ENCODE results near the gene ZNF276. TPM values are rescaled to one million over a fixed set of nuclear protein-coding genes. Genes with fewer than 3 reads are reported as not detected.

Gene ZNF276
- total RNA-seq, 4 donors from 2014 or later, result 16.7 to 45.8 (median 18.2) TPM

- WGBS, 2 donors (ENCODE audit: low coverage in 1 of 2), result no CpG with 5 or more reads among the region's 1 CpG
Observed at GRCh38 chr16:89685916-89686315, 35.4 kb upstream of the ZNF276 start.

GRCh38 chr16:89686520-89687091 lies 34.7 kb upstream of the ZNF276 start, which contains the start of gene CDK10:
Gene CDK10, plus strand, starts transcription at chr16:89686689. Its CDS starts 22 bp downstream, at chr16:89686711.
- Histone ChIP-seq H3K27me3 (no peaks in the 10 kb centered on the region), H3K36me3 (peaks cover 0 to 16% of the 10 kb centered on the region in 2 donors), H3K9me3 (no peaks in the 10 kb centered on the region), H3K27ac (peak within 1 kb of the TSS; percentile 19 to 92 (median 91)), H3K4me3 (peak within 1 kb of the TSS; percentile 69 to 90), H3K4me1 (peaks cover 3 to 23% (median 8%) of the 10 kb centered on the region in 3 donors)
- TF ChIP-seq CTCF (IDR thresholded peaks at IDR 0.05) (peak in 1 of 4 experiments; percentile 7), POLR2AphosphoS5 (IDR thresholded peaks at IDR 0.05) (peak; percentile 75), POLR2A (IDR thresholded peaks at IDR 0.05) (peak; percentile 63 to 71), EP300 (IDR thresholded peaks at IDR 0.05) (no peak)
- peak; percentile 96 for ATAC-seq
- WGBS, 2 donors (ENCODE audit: low coverage in 1 of 2), result no CpG with 5 or more reads among the region's 67 CpGs

More at GRCh38 chr16:89685916-89686315, 35.4 kb upstream of the ZNF276 start:
- H3K9me3 ChIP-seq, result no peaks in the 10 kb centered on the region
- no peaks in the 10 kb centered on the region for H3K27me3 ChIP-seq
- H3K4me3 ChIP-seq, result peak overlapping the region in 1 of 2 donors; percentile 90
- peaks cover 0 to 9% of the 10 kb centered on the region in 2 donors for H3K36me3 ChIP-seq
- peaks cover 3 to 23% (median 8%) of the 10 kb centered on the region in 3 donors for H3K4me1 ChIP-seq
- TF ChIP-seq CTCF (IDR thresholded peaks at IDR 0.05) (no peak), POLR2A (IDR thresholded peaks at IDR 0.05) (no peak), EP300 (IDR thresholded peaks at IDR 0.05) (no peak), POLR2AphosphoS5 (IDR thresholded peaks at IDR 0.05) (no peak)
- no peak overlapping the region for H3K27ac ChIP-seq
- no peak for ATAC-seq

- Histone ChIP-seq H3K4me3 (peak overlapping the region; percentile 69 to 90), H3K27me3 (no peaks in the 10 kb centered on the region), H3K36me3 (peaks cover 0 to 23% of the 10 kb centered on the region in 2 donors), H3K9me3 (no peaks in the 10 kb centered on the region), H3K4me1 (peaks cover 3 to 23% (median 8%) of the 10 kb centered on the region in 3 donors), H3K27ac (peak overlapping the region; percentile 19 to 92 (median 91))
- TF ChIP-seq POLR2AphosphoS5 (IDR thresholded peaks at IDR 0.05) (no peak), POLR2A (IDR thresholded peaks at IDR 0.05) (no peak), CTCF (IDR thresholded peaks at IDR 0.05) (no peak)
- no peak for ATAC-seq
- WGBS, 2 donors (ENCODE audit: low coverage in 1 of 2), result 19 to 37% methylated on average over 7 to 18 of the region's 42 CpGs
Observed at GRCh38 chr16:89687092-89687940, 34.0 kb upstream of the ZNF276 start.

GRCh38 chr16:89688395-89688794 lies 32.9 kb upstream of the ZNF276 start:
- WGBS, 2 donors (ENCODE audit: low coverage in 1 of 2), result 92% methylated on average over 2 of the region's 5 CpGs; no CpG with 5 or more reads in 1 of the 2 donors
- Histone ChIP-seq H3K9me3 (no peaks in the 10 kb centered on the region), H3K27me3 (no peaks in the 10 kb centered on the region), H3K4me1 (peaks cover 3 to 23% (median 8%) of the 10 kb centered on the region in 3 donors), H3K4me3 (no peak overlapping the region), H3K27ac (no peak overlapping the region), H3K36me3 (peaks cover 0 to 34% of the 10 kb centered on the region in 2 donors)
- TF ChIP-seq CTCF (IDR thresholded peaks at IDR 0.05), result no peak
- no peak for TF ChIP-seq POLR2AphosphoS5 (IDR thresholded peaks at IDR 0.05)
- no peak for TF ChIP-seq EP300 (IDR thresholded peaks at IDR 0.05)
- TF ChIP-seq POLR2A (IDR thresholded peaks at IDR 0.05), result no peak
- no peak for ATAC-seq

Measured in gastroesophageal sphincter (tissue), 4 donors.